ENCODE measurements around the gene HOOK2. TPM values are rescaled to one million over a fixed set of nuclear protein-coding genes. Genes with fewer than 3 reads are reported as not detected.

Gene HOOK2
- total and polyA plus RNA-seq, 9 of the 15 experiments (the other 6 are each of a cell fraction or from before 2014, with no cell fraction given), result 1.3 to 17.2 (median 9.9) TPM

GRCh38 chr19:12792051-12792852, 16.9 kb upstream of the HOOK2 start (continued):
- peak; percentile 82 for TF ChIP-seq TOE1 (IDR thresholded peaks at IDR 0.05; ENCODE audit: borderline replicate concordance)
- no peak for TF ChIP-seq TOE1 (CRISPR knock-in tag; IDR thresholded peaks at IDR 0.05; ENCODE audit: borderline replicate concordance, low read depth)
- TF ChIP-seq CCNT2 (IDR thresholded peaks at IDR 0.05; ENCODE audit: borderline replicate concordance, extremely low read depth, insufficient read length, low read depth, low read length), result peak; percentile 43
- peak; percentile 38 for TF ChIP-seq HNRNPLL (IDR thresholded peaks at IDR 0.05; ENCODE audit: low read depth, low read length, poor library complexity, severe bottlenecking)
- TF ChIP-seq TAF15 (IDR thresholded peaks at IDR 0.05; ENCODE audit: low read depth, low read length), result peak; percentile 82
- 0 out of 2 replicates have a peak, but pooled peaks have one; percentile 20 for TF ChIP-seq NFIC (IDR thresholded peaks at IDR 0.05)
- TF ChIP-seq ZBTB17 (CRISPR knock-in tag; IDR thresholded peaks at IDR 0.05), result no peak; the same call in 1 of the 2 replicates
- peak; percentile 82 for TF ChIP-seq MGA (IDR thresholded peaks at IDR 0.05)
- TF ChIP-seq TARDBP (IDR thresholded peaks at IDR 0.05), result no peak
- peak; percentile 71; the same call in 1 of the 2 replicates for TF ChIP-seq ETV5 (CRISPR knock-in tag; IDR thresholded peaks at IDR 0.05; ENCODE audit: low read depth)
- TF ChIP-seq ZNF398 (CRISPR knock-in tag; IDR thresholded peaks at IDR 0.05), result no peak
- peak; percentile 23; the same call in 1 of the 2 replicates for TF ChIP-seq CBX1 (IDR thresholded peaks at IDR 0.05; ENCODE audit: low read depth)
